Omental fat pad (tissue), 4 donors: ENCODE data around the gene PRADC1. TPM values are rescaled to one million over a fixed set of nuclear protein-coding genes. Genes with fewer than 3 reads are reported as not detected.

ENCODE experiments used
- ATAC-seq: fragments of 150-250 bp; one replicate; pipeline ENCODE4 v1.9.1; 2016; ENCODE audit warnings: mild to moderate bottlenecking, moderate library complexity; ENCODE audit not compliant: low FRiP score
- DNase-seq: peaks from one replicate; pipeline ENCODE4 v3.0.0-alpha.2; 2019; ENCODE audit warnings: low spot score
- CTCF ChIP-seq, 3 donors: fragments of 450-650 bp; IDR thresholded peaks; one replicate each; pipeline ENCODE4 v1.5.1; 2016 to 2017; ENCODE audit warnings: antibody characterized with exemption in 3 of 3, mild to moderate bottlenecking in 3 of 3, moderate library complexity in 2 of 3
- total RNA-seq, 4 donors: library from RNA; depleted of rRNA; stranded (reverse); fragments of >200 nt; gene quantifications; one replicate each; pipeline ENCODE4 v1.1.0, GENCODE V29; 2016

The PRADC1 gene
- total RNA-seq, 4 donors from 2014 or later = 23.1 to 44.0 (median 38.5) TPM

GRCh38 chr2:73223821-73224220 is 9.2 kb downstream of the PRADC1 start:
- no peak for ATAC-seq
- DNase-seq = no peak

GRCh38 chr2:73218298-73218697 is 14.7 kb downstream of the PRADC1 start:
- DNase-seq = no peak
- no peak for ATAC-seq
- no peak for TF ChIP-seq CTCF (IDR thresholded peaks at IDR 0.05)

More at GRCh38 chr2:73223821-73224220, 9.2 kb downstream of the PRADC1 start:
- no peak for TF ChIP-seq CTCF (IDR thresholded peaks at IDR 0.05)

- ATAC-seq (no peak), DNase-seq (no peak)
- no peak for TF ChIP-seq CTCF (IDR thresholded peaks at IDR 0.05)
These were observed 15.2 kb downstream of the PRADC1 start for GRCh38 chr2:73217826-73218225.

GRCh38 chr2:73217160-73217559 is 15.9 kb downstream of the PRADC1 start:
- ATAC-seq = no peak
- no peak for DNase-seq
- TF ChIP-seq CTCF (IDR thresholded peaks at IDR 0.05) = no peak

- no peak for ATAC-seq
- TF ChIP-seq CTCF (IDR thresholded peaks at IDR 0.05) = no peak
- no peak for DNase-seq
These were observed 17.8 kb downstream of the PRADC1 start for GRCh38 chr2:73215254-73215653.

- TF ChIP-seq CTCF (IDR thresholded peaks at IDR 0.05) = no peak
- ATAC-seq (peak; percentile 92), DNase-seq (peak; percentile 71)
These were observed 18.7 kb downstream of the PRADC1 start, which contains the start of gene SMYD5 for GRCh38 chr2:73214120-73215035. TSS of gene SMYD5 (plus strand) at chr2:73214245. CDS start at chr2:73214267, 22 bp downstream.
